H54 (cell line): ENCODE data around the gene RASA3.

Source experiments
- DNase-seq: peaks from one replicate; pipeline ENCODE4 v3.0.0; 2011; ENCODE audit warnings: low spot score, mixed read lengths; ENCODE audit not compliant: insufficient read length
- FAIRE-seq: peaks from 3 replicates; lab custom pipeline; 2011; peaks lifted over from hg19 to GRCh38; lab: Jason Lieb, UNC
- POLR2A ChIP-seq: IDR thresholded peaks from 2 replicates; pipeline ENCODE4 v1.6.1; 2011; ENCODE audit warnings: low read depth, mild to moderate bottlenecking, low read length

The RASA3 gene

GRCh38 chr13:114009590-114010400 is 122.6 kb downstream of the RASA3 start:
- no peak for FAIRE-seq
- TF ChIP-seq POLR2A: no peak

GRCh38 chr13:114008964-114009589 is 123.3 kb downstream of the RASA3 start:
- no peak for TF ChIP-seq POLR2A
- FAIRE-seq (no peak), DNase-seq (no peak)

More at GRCh38 chr13:114009590-114010400, 122.6 kb downstream of the RASA3 start:
- no peak for DNase-seq

GRCh38 chr13:114007566-114007965 is 124.9 kb downstream of the RASA3 start:
- TF ChIP-seq POLR2A: no peak
- no peak for DNase-seq
- FAIRE-seq: no peak

GRCh38 chr13:114005206-114005724 is 127.2 kb downstream of the RASA3 start:
- TF ChIP-seq POLR2A: no peak
- no peak for FAIRE-seq

GRCh38 chr13:114004420-114005205 is 127.8 kb downstream of the RASA3 start:
- FAIRE-seq (no peak), DNase-seq (no peak)
- TF ChIP-seq POLR2A: no peak

More at GRCh38 chr13:114005206-114005724, 127.2 kb downstream of the RASA3 start:
- no peak for DNase-seq

GRCh38 chr13:114002771-114003321 is 129.6 kb downstream of the RASA3 start:
- DNase-seq (no peak), FAIRE-seq (no peak)
- TF ChIP-seq POLR2A: no peak

GRCh38 chr13:114002009-114002544 is 130.3 kb downstream of the RASA3 start:
- no peak for TF ChIP-seq POLR2A
- no peak for DNase-seq

GRCh38 chr13:114001331-114002008 is 131.0 kb downstream of the RASA3 start:
- TF ChIP-seq POLR2A: no peak
- FAIRE-seq (no peak), DNase-seq (no peak)

More at GRCh38 chr13:114002009-114002544, 130.3 kb downstream of the RASA3 start:
- no peak for FAIRE-seq

- TF ChIP-seq POLR2A: no peak
- FAIRE-seq: no peak
- no peak for DNase-seq
Observed at GRCh38 chr13:114000151-114001040, 132.0 kb downstream of the RASA3 start.

- FAIRE-seq: no peak
- DNase-seq: no peak
- TF ChIP-seq POLR2A: no peak
Observed at GRCh38 chr13:113999618-113999910, 132.9 kb downstream of the RASA3 start.

- TF ChIP-seq POLR2A: no peak
- FAIRE-seq: no peak
- no peak for DNase-seq
Observed at GRCh38 chr13:113998781-113999617, 133.4 kb downstream of the RASA3 start.
